GM12873 (cell line): ENCODE data around the gene ANKH.

Experiments
- TF ChIP-seq, protein P1 (sequence below): IDR thresholded peaks from 2 replicates; pipeline ENCODE4 v1.5.1; 2012; ENCODE audit warnings: low read depth, mild to moderate bottlenecking, moderate library complexity, low read length, control low read depth; ENCODE audit not compliant: insufficient read depth; ENCODE audit errors: missing control alignments

Gene ANKH

DNA sequence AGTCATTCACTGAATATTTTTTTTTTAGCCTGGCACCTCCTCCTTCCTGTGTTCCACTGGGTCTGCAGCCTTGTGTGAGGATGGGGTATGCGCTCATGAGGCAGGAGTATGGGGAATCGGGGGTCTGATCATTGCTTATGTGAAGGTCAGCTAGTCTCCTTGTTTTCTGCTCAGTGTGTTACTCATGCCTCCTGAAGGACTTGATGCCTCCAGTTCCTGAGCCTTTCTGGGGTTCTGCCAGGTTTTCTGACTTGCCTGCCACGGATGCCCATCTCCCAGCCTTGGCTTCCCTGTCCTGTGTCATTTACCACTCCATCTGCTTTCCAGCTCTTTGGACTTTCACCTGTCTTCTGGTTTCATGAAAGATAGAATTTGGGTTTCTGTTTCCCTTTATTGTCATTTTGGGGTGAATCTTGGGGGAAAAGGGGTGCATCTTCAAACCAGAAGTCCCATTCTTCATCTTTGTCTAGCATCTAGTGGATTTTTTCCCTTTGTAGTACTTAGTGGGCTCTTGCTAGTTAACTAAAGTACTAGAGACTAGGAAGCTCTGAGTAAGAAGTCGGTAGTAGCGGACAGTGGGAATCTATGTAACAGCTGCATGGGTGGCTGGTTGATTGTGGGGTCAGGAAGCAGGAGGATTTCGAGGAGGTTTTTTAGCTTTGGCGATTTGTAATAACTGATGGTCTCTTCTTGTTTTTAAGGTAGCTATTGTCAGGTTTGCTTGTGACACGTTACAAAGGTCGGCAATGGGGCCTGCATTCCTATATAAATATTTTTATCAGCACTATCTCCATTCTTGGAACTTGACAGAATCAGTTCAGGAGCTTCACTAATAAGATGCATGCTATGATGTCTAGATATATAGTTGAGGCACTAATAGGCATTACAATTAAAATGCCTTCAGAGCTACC is 198.8 kb downstream of the ANKH start:
- TF ChIP-seq, protein P1, sequence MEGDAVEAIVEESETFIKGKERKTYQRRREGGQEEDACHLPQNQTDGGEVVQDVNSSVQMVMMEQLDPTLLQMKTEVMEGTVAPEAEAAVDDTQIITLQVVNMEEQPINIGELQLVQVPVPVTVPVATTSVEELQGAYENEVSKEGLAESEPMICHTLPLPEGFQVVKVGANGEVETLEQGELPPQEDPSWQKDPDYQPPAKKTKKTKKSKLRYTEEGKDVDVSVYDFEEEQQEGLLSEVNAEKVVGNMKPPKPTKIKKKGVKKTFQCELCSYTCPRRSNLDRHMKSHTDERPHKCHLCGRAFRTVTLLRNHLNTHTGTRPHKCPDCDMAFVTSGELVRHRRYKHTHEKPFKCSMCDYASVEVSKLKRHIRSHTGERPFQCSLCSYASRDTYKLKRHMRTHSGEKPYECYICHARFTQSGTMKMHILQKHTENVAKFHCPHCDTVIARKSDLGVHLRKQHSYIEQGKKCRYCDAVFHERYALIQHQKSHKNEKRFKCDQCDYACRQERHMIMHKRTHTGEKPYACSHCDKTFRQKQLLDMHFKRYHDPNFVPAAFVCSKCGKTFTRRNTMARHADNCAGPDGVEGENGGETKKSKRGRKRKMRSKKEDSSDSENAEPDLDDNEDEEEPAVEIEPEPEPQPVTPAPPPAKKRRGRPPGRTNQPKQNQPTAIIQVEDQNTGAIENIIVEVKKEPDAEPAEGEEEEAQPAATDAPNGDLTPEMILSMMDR, result no peak

DNA sequence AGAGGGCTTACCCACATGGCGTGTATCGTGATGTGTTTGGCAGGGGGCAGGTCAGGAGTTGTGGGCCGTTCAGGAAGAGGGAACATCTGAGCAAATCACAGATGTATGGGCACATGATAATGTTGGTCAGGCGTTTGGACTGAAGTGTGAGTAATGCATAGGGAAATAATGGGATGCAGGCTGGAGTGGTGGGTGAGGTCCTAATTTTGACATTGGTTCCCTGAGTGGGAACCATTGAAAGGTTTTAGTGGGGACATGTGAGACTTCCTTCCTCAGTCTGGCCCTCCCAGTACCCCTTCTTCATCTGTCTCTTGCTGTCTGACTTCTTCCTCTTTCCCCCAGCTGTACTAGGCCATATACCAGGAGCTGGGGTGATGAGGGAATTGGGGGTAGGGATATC is 199.5 kb downstream of the ANKH start:
- TF ChIP-seq, protein P1, result no peak

DNA sequence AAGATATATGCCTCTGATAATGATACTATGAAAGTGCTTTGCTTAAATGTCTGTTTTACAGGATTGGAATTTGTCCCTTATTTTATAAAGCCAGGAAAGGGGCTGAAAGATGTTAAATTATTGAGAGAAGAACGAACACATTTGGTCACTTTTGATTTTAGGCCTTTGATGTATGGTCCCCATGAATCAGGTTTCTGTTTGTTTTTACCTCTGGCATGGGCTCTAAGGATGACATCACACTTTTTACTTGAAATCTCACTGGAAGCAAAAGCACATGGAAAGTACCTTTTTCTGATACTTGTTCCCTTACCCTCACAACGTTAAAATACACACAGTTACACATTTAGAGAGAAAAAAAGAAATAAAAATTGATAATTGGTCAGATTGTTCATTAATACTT is 200.2 kb downstream of the ANKH start:
- TF ChIP-seq, protein P1, result no peak

DNA sequence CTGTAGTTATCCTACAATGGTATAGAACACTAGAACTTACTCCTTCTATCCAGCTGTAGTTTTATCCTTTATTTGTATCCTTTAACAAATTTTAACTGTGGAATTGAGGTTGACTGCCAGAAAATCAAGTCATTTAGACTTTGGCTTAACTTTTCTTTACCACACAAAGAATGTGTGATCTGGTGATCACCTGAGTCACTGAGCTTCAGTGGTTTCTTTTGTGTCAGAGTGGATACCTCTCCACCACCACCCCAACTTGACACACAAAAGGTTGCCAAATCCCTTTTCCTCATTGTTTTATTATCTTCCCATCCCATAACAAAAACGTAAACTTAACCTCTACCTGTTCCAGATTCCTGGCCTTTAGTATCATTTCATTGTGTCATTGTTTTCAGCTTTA is 201.6 kb downstream of the ANKH start:
- TF ChIP-seq, protein P1, result no peak

DNA sequence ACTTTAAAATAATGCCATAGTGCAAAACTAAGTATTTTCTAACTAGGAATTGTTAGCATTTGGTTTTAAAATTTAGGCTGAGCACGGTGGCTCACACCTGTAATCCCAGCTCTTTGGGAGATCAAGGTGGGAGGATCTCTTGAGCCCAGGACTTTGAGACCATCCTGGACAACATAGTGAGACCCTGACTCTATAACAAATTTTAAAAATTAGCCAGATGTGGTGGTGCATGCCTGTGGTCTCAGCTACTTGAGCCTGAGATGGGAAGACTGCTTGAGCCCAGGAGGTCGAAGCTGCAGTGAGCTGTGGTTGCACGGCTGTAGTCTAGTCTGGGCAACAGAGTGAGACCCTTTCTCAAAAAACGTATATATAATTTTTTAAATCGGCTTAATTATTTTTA is 202.2 kb downstream of the ANKH start:
- TF ChIP-seq, protein P1, result no peak

DNA sequence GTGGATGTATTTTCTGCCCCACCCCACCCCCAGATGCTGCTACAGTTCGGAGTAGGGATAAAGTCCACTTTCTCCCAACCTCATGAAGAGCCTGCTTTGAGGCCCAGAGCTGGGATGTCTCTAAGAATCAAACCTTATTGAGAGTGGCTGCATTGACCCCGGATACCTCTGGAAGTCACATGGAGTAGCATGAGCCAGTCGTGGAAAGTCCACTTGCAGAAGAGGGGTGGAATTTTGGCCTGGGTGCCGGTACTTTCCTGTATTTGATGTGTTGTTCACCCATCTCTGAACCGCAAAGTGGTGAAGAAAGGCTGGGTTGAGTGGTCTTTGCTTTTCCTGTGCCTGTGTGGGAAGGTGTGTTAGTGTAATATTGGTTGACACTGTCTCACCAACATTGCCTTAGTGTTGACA is 203.4 kb downstream of the ANKH start:
- TF ChIP-seq, protein P1, result no peak

DNA sequence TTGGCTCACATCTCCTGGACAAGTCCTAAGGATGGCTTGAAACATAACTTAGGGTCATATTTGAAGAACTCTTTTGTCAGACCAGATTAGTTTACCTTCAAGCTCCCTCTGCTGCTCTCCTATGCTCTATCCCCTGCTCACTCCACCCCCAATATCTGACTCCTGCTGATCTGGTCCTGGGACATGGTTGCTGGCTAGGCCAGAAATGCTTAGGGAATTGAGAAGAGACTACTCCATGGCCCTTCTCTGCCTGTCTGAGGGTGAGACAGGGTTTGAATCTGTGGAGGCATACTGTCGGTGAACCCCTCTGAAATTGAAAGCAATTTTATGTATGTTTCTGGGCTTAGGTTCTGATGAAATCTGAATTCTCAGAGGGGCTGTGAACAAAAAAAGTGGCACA is 203.8 kb downstream of the ANKH start:
- TF ChIP-seq, protein P1, result no peak
